ENCODE results near the gene CCDC117. TPM values are rescaled to one million over a fixed set of nuclear protein-coding genes. Genes with fewer than 3 reads are reported as not detected.
"Not testable (repeated sequence)": the region's sequence is repeated elsewhere in the genome, so short reads cannot be mapped to it uniquely, and the experiment has no call there.

Gene CCDC117
- total RNA-seq, 1 donor from 2014 or later = 21.9 TPM

DNA sequence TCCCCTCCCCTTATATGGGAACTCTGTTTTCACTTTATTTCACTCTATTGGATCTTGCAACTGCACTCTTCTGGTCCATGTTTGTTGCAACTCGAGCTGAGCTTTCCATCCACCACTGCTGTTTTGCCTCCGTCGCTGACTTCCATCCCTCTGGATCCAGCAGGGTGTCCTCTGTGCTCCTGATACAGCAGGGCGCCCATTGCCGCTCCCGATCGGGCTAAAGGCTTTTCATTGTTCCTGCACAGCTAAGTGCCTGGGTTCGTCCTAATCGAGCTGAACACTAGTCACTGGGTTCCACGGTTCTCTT is 11.1 kb upstream of the CCDC117 start:
- peaks cover 21% of the 10 kb centered on the region for H3K4me1 Mint-ChIP-seq
- no peaks in the 10 kb centered on the region for H3K27me3 Mint-ChIP-seq
- POLR2A ChIA-PET = interaction anchor here (0.7 to 2.6 kb wide), 4 partner anchors 11 to 160 kb away, joined by 3 to 13 read pairs (median 6); partner anchors contain the start of genes CCDC117 and XBP1
- intact Hi-C loops (cut with micrococcal nuclease) = no loop called here
- peaks cover 9% of the 10 kb centered on the region for H3K36me3 Mint-ChIP-seq (ENCODE audit: low read depth)
- no peak for ATAC-seq (ENCODE audit: low read depth)
- CTCF ChIA-PET = no interaction called here
- TF ChIP-seq, protein P1, sequence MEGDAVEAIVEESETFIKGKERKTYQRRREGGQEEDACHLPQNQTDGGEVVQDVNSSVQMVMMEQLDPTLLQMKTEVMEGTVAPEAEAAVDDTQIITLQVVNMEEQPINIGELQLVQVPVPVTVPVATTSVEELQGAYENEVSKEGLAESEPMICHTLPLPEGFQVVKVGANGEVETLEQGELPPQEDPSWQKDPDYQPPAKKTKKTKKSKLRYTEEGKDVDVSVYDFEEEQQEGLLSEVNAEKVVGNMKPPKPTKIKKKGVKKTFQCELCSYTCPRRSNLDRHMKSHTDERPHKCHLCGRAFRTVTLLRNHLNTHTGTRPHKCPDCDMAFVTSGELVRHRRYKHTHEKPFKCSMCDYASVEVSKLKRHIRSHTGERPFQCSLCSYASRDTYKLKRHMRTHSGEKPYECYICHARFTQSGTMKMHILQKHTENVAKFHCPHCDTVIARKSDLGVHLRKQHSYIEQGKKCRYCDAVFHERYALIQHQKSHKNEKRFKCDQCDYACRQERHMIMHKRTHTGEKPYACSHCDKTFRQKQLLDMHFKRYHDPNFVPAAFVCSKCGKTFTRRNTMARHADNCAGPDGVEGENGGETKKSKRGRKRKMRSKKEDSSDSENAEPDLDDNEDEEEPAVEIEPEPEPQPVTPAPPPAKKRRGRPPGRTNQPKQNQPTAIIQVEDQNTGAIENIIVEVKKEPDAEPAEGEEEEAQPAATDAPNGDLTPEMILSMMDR (IDR thresholded peaks at IDR 0.05) = no peak
- H3K27ac Mint-ChIP-seq = no peak overlapping the region
- H3K4me3 Mint-ChIP-seq = peak overlapping the region; percentile 29
- no peak for DNase-seq
- no peaks in the 10 kb centered on the region for H3K9me3 Mint-ChIP-seq

DNA sequence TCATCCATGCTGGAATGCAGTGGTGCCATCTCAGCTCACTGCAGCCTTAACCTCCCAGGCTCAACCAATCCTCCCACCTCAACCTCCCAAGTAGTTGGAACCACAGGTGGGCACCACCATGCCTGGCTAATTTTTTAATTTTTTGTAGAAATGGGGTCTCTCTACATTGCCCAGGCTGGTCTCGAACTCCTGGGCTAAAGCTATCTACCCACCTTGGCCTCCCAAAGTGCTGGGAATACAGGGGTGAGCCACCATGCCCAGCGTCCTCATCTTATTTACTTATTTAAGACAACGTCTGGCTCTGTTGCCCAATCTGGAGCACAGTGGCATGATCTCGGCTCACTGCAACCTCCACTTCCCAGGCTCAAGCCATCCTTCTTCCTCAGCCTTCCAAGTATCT is 10.5 kb upstream of the CCDC117 start:
- POLR2A ChIA-PET; DNase-seq; H3K27me3 Mint-ChIP-seq; H3K27ac Mint-ChIP-seq; H3K36me3 Mint-ChIP-seq (ENCODE audit: low read depth); ATAC-seq (ENCODE audit: low read depth); H3K4me3 Mint-ChIP-seq; intact Hi-C loops (cut with micrococcal nuclease); CTCF ChIA-PET; H3K9me3 Mint-ChIP-seq: not testable (repeated sequence)
- peaks cover 21% of the 10 kb centered on the region for H3K4me1 Mint-ChIP-seq

- H3K36me3 Mint-ChIP-seq (ENCODE audit: low read depth) = no peaks in the 10 kb centered on the region
- DNase-seq = no peak
- ChIA-PET CTCF (no interaction called here), POLR2A (no interaction called here)
- no peak for ATAC-seq (ENCODE audit: low read depth)
- peaks cover 1% of the 10 kb centered on the region for H3K9me3 Mint-ChIP-seq
- no peak overlapping the region for H3K4me3 Mint-ChIP-seq
- TF ChIP-seq, protein P1 (IDR thresholded peaks at IDR 0.05) = no peak
- no peak overlapping the region for H3K27ac Mint-ChIP-seq
- H3K27me3 Mint-ChIP-seq = no peaks in the 10 kb centered on the region
- intact Hi-C loops (cut with micrococcal nuclease) = no loop called here
- H3K4me1 Mint-ChIP-seq = peaks cover under 1% of the 10 kb centered on the region
Measured at GRCh38 chr22:28766628-28767027, 5.9 kb upstream of the CCDC117 start.

DNA sequence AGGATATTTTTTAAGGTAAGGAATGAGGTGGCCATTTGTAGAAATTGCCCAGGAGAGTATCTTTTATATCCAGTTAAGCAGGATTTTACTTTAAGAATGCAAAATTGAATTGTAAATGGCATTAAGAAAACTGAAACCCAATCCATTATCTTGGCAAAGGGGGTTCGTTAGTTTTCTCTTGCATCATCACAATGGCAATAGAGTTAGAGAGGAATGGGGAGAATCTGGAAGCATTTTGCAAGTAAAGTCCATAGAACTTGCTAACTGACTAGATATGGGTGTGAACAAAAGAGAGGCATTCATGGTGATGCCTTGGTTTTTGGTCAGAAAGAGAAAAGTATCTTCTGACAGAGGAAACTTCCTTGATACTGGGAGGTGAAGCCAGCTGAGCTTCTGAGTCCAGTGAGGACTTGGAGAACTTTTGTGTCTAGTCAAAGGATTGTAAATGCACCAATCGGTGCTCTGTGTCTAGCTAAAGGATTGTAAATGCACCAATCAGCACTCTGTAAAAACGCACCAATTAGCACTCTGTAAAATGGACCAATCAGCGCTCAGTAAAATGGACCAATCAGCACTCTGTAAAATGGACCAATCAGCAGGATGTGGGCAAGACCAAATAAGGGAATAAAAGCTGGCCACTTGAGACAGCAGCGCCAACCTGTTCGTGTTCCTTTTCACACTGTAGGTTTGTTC is 3.6 kb upstream of the CCDC117 start:
- peaks cover 9% of the 10 kb centered on the region for H3K36me3 Mint-ChIP-seq (ENCODE audit: low read depth)
- H3K27ac Mint-ChIP-seq = no peak overlapping the region

DNA sequence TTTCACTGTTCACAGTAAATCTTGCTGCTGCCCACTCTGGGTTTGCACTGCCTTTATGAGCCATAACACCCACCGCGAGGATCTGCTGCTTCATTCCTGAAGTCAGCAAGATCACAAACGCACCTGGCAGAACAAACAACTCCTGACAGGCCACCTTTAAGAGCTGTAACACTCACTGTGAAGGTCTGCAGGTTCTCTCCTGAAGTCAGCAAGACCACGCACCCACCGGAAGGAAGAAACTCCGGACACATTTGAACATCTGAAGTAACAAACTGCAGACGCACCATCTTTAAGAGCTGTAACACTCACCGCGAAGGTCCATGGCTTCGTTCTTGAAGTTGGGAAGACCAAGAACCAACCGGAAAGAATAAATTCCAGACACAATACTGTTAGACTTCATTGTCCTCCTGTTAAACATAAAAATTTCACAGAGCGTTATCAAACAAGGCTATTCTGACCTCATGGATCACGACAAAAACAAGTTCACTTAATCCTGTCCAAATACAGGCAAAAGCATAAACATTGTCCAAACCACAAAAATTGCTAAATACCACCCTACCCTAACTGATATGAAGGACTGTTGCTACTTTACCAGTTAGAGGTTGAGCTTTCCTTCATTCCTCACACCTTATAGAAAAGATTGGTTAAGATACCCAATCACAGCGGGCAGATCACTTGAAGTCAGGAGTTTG is 3.0 kb upstream of the CCDC117 start:
- POLR2A ChIA-PET = no interaction called here
- Mint-ChIP-seq H3K4me3 (no peak overlapping the region), H3K27ac (no peak overlapping the region), H3K27me3 (no peaks in the 10 kb centered on the region), H3K36me3 (ENCODE audit: low read depth) (peaks cover 12% of the 10 kb centered on the region), H3K9me3 (peaks cover 1% of the 10 kb centered on the region), H3K4me1 (peaks cover 16% of the 10 kb centered on the region)
- ATAC-seq (ENCODE audit: low read depth) = no peak
- DNase-seq = no peak
- CTCF ChIA-PET = no interaction called here
- TF ChIP-seq, protein P1 (IDR thresholded peaks at IDR 0.05) = no peak
- intact Hi-C loops (cut with micrococcal nuclease) = no loop called here

More for the DNA sequence above, 3.6 kb upstream of the CCDC117 start:
- CTCF ChIA-PET = no interaction called here
- peaks cover 1% of the 10 kb centered on the region for H3K9me3 Mint-ChIP-seq
- H3K4me1 Mint-ChIP-seq = peaks cover 10% of the 10 kb centered on the region
- ATAC-seq (ENCODE audit: low read depth) (no peak), DNase-seq (no peak)
- intact Hi-C loops (cut with micrococcal nuclease) = no loop called here
- TF ChIP-seq, protein P1 (IDR thresholded peaks at IDR 0.05) = no peak
- no peak overlapping the region for H3K4me3 Mint-ChIP-seq
- POLR2A ChIA-PET = no interaction called here
- H3K27me3 Mint-ChIP-seq = no peaks in the 10 kb centered on the region
